DOHH2 (cell line): ENCODE data around the gene KRTAP4-16.

Experiments used
- EZH2phosphoT487 ChIP-seq: fragments of 200-600 bp; sonication (generic); IDR thresholded peaks from 2 replicates; pipeline ENCODE4 v1.6.1; 2017; ENCODE audit warnings: borderline replicate concordance, mild to moderate bottlenecking, antibody characterized with exemption, low read length, moderate library complexity, mixed read lengths
- TF ChIP-seq, protein P1 (sequence below): fragments of 200-600 bp; sonication (generic); IDR thresholded peaks from one replicate; pipeline ENCODE4 v1.5.1; 2014; ENCODE audit warnings: antibody characterized with exemption, mild to moderate bottlenecking, low read depth, low read length; ENCODE audit not compliant: poor library complexity, severe bottlenecking

DNA sequence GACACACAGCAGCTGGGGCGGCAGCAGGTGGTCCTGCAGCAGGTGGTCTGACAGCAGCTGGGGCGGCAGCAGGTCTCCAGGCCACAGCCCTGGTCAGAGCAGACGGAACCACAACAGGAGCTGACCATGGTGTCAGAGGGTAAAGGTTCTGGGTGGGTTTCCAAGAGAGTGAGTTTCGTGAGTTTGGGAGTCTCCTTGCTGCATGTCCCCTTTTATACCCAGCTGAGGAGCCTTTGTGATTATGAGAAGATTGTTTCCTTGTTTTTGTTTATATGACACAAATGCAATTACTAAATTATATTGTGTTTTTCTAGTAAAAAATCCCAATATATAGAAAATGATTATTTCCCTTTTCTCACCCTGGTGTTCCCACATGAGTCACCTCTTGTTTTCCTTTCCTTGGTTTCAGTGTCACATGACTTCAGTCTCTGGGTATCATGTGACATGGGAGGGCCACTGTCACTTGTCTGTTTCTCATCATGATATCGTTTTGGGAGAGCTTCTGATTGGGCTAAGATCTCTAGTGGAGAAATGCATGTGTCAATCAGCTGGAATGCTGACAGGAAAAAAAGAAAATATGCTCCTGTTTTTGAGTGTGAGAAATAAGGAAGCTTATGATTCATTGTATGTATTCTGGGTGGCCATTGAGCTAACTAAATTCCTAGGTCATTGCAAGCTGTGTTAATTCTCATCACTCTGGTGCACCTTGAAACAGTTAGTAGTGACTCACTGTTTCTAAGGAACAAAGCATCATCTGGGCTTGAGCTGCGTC, 38.5 kb upstream of the KRTAP4-16 start, which contains the start of gene KRTAP4-6:
- TF ChIP-seq EZH2phosphoT487 = no peak
- TF ChIP-seq, protein P1, sequence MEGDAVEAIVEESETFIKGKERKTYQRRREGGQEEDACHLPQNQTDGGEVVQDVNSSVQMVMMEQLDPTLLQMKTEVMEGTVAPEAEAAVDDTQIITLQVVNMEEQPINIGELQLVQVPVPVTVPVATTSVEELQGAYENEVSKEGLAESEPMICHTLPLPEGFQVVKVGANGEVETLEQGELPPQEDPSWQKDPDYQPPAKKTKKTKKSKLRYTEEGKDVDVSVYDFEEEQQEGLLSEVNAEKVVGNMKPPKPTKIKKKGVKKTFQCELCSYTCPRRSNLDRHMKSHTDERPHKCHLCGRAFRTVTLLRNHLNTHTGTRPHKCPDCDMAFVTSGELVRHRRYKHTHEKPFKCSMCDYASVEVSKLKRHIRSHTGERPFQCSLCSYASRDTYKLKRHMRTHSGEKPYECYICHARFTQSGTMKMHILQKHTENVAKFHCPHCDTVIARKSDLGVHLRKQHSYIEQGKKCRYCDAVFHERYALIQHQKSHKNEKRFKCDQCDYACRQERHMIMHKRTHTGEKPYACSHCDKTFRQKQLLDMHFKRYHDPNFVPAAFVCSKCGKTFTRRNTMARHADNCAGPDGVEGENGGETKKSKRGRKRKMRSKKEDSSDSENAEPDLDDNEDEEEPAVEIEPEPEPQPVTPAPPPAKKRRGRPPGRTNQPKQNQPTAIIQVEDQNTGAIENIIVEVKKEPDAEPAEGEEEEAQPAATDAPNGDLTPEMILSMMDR = no peak
